HG02798 (cell line): Measurements from ENCODE around the gene NOC2L.
"Not testable (repeated sequence)": the region's sequence is repeated elsewhere in the genome, so short reads cannot be mapped to it uniquely, and the experiment has no call there.

ENCODE experiments used
- ATAC-seq: cut with Tn5 transposase; IDR thresholded peaks from one replicate; pipeline ENCODE4 v1.9.1; 2021; ENCODE audit warnings: mild to moderate bottlenecking; ENCODE audit not compliant: unreplicated experiment, poor library complexity

The NOC2L gene

GRCh38 chr1:963746-964525, 4.9 kb upstream of the NOC2L start:
- ATAC-seq, result no peak

- ATAC-seq, result no peak
Observed at GRCh38 chr1:963301-963651, 4.2 kb upstream of the NOC2L start.

GRCh38 chr1:962381-963300, 3.6 kb upstream of the NOC2L start:
- no peak for ATAC-seq

DNA sequence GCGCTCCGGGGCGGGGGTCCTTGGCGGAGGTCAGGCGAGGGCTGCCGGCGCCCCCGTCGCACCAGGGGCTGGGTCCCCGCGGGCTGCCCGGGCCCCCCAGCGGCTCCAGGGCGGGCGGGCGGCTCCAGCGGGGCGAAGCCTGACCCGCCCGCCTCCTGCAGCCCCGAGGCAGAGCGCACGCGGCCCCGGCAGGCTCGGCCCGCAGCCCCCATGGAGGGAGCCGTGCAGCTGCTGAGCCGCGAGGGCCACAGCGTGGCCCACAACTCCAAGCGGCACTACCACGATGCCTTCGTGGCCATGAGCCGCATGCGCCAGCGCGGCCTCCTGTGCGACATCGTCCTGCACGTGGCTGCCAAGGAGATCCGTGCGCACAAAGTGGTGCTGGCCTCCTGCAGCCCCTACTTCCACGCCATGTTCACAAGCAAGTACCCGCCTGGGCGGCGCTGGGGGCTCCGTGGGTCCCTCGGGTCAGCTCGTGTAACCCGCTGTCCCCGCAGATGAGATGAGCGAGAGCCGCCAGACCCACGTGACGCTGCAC, 2.1 kb upstream of the NOC2L start:
- no peak for ATAC-seq

DNA sequence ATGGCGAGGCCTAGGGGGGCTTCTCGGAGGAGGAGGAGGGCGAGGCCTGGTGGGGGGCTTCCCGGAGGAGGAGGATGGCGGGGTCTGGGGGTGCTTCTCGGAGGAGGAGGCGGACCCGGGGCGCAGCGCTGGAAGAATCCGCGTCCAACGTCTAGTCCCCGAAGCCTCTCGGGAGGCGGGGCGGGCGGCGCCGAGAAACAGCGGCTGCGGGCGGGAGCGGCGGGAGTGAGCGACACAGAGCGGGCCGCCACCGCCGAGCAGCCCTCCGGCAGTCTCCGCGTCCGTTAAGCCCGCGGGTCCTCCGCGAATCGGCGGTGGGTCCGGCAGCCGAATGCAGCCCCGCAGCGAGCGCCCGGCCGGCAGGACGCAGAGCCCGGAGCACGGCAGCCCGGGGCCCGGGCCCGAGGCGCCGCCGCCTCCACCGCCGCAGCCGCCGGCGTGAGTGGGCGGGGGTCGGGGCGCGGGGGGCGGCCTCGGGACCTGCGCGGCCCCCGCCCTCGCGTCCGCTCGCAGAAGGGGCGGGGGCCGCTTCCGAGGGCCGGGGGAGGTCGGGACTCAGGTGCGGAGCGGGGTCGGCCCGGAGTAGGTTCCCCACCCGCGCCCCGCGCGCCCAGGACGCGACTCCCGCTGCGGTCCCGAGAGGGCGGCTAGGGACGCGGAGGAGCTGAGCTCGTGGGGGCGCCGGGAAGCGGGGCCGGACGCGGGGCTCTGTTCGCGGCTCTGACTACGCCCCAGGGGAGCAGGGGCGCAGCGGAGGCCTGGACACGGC, 1.5 kb upstream of the NOC2L start, which contains the start of gene KLHL17:
TSS of gene KLHL17 (plus strand) at position 222 of the 769 bp plus-strand sequence. CDS start at position 332, 110 bp downstream.
- ATAC-seq, result peak; percentile 40

DNA sequence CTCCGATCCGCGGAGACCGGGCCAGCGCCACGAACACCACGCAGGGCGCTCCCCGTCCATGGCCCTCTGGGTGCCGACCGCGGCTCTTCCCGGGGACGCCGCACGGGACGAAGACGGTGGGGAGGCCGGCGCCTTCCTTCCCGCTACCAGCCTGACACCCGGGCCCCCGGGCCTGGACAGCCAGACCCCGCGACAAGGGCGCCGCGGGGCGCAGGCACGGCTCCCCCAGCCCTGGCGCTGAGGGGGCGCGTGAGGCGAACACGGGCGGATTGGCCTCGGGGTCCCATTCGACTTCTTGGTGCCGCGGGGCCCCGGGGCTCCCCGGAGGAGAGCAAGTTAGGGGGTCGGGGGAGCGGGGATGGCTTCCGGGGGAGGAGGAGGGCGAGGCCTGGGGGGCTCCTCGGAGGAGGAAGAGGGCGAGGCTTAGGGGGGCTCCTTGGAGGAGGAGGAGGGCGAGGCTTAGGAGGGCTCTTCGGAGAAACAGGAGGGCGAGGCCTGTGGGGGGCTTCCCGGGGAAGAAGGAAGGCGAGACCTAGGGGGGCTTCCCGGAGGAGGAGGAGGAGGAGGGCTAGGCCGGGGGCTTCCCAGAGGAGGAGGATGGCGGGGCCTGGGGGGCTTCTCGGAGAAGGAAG, 791 bp upstream of the NOC2L start:
- ATAC-seq, result no peak

GRCh38 chr1:956636-957035, 2.4 kb downstream of the NOC2L start:
- ATAC-seq, result no peak

- ATAC-seq, result no peak
Observed at GRCh38 chr1:955474-955873, 3.6 kb downstream of the NOC2L start.

DNA sequence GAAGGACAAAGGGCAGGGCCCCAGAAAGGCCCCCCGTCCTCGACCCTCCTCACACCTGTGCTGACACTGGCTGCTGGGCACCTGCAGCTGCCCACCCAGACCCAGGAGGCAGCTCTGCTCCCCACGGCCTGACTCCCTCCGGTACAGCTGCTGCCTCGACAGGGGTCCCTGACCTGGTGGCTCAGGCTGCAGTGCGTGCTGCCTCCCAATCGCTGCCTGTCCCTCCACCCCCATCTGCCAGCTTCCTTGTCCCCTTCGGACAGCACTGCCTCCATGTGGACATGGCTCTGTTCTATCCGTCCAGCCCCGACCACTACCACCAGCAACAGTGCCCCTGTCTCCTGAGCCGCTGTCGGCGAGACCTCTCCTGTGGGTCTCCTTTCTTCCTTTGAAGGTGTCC, 4.1 kb downstream of the NOC2L start:
- ATAC-seq, result no peak

GRCh38 chr1:953524-954320, 5.3 kb downstream of the NOC2L start:
- ATAC-seq, result no peak

- no peak for ATAC-seq
Observed at GRCh38 chr1:952603-953002, 6.5 kb downstream of the NOC2L start.

- ATAC-seq, result no peak
Observed at GRCh38 chr1:952201-952600, 6.9 kb downstream of the NOC2L start.

GRCh38 chr1:951364-951763, 7.7 kb downstream of the NOC2L start:
- ATAC-seq, result no peak

- ATAC-seq, result no peak
Observed at GRCh38 chr1:950881-951280, 8.2 kb downstream of the NOC2L start.

GRCh38 chr1:950268-950667, 8.8 kb downstream of the NOC2L start:
- no peak for ATAC-seq

DNA sequence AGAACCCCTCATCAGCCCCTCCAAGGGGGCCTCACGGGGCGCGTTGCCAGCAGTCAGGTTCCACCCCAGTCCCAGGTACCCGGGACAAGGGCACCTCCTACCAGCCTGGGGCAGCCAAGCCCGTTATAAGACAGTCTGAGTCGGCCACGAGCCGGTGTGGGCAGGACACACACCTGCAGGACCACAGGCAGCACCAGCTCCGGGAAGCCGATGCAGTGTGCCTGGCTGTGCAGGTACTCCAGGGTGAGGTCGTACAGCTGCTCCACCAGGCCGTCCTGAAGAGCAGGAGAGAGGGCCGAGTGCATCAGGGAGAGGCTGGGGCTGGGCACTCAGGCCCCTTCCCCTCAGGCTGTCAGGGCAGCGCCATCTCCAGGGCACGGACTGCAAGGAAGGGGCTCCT, 11.1 kb downstream of the NOC2L start:
- ATAC-seq, result no peak

GRCh38 chr1:946811-947210, 12.2 kb downstream of the NOC2L start:
- ATAC-seq, result not testable (repeated sequence)

GRCh38 chr1:945688-946556, 13.1 kb downstream of the NOC2L start:
- no peak for ATAC-seq
